Right renal cortex interstitium (tissue), 3 donors: ENCODE measurements around the gene MEF2A. TPM values are rescaled to one million over a fixed set of nuclear protein-coding genes. Genes with fewer than 3 reads are reported as not detected.

Source experiments
- DNase-seq, 3 donors: peaks; one replicate each; pipeline ENCODE4 v3.0.0-alpha.2; 2013; ENCODE audit warnings: low read depth in 3 of 3, low spot score in 2 of 3
- polyA plus RNA-seq, 3 donors: library from polyadenylated mRNA; unstranded; fragments of 120-200 nt; gene quantifications; one replicate each; pipeline ENCODE4 v1.2.1, GENCODE V29; 2013; ENCODE audit not compliant: insufficient read length in 3 of 3

Gene MEF2A
- polyA plus RNA-seq, 3 donors = 46.1 to 53.7 (median 52.9) TPM

DNA sequence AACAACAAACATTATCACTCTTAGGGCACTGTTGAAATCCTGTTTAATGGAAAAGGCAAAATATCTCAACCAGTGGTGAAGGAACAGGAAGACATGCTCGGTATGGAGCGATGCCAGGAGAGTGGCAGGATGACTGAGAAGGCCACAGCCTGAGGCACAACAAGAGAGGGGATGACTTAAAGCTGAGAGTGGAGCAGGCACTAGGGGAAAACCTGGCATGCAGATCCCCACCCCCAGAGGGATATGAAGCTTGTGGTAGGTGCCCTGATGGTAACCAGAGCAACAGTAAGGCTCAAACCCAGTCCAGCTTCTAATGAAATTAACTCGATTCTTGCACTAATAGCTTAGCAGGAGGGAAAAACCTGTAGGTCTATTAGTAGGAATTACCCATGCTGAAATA lies 127.0 kb downstream of the MEF2A start:
- no peak for DNase-seq

DNA sequence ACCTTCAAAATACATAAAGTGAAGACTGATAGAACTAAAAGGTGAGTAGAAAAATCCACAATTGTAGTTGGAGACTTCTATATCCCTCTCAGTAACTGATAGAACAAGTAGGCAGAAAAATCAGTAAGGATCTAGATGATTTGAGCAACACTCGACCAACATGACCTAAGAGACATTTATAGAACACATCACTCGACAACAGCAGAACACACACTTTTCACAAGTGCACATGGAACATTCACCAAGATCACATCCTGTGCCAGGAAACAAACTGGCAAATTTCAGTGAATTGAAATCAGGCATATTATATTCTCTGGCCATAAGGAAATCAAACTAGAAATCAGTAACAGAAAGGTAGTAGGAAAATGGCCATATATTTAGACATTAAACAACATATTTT lies 130.3 kb downstream of the MEF2A start:
- DNase-seq = no peak

DNA sequence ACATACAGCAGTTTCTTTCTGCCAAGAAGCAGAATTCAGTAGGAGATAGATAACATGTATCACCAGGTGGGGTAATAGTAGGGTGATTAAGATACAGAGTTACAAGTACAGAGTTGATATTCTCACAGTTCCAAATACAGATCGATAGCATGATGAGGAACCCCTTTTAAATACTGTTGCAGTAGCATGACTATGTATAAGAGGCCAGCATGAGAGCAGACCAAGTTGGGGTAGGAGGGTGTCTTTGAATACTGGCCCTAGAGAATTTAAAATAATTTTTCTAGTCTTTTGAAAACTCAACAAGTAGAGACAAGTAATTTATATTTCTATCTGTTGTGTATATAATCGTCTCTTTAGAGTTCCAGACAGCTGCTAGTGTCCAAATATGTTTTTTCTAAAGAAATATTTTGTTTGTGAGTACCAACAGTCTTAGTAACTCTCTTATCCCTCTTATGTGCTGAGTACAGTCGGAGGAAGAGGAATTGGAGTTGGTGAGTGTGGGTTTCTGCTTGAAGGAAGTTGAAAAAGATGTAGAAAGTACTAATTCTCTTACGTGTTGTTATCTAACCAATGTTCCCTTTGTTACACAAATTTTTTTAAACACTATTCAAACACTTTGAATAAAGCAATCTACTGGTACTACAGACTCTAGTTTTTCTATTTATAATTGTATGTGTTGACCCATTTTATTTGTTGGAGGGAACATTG lies 137.3 kb downstream of the MEF2A start:
- DNase-seq = no peak

GRCh38 chr15:99703603-99704443 lies 138.0 kb downstream of the MEF2A start:
- DNase-seq = peak in 2 of 3 donors; percentile 58 to 61

GRCh38 chr15:99704444-99704838 lies 138.7 kb downstream of the MEF2A start:
- DNase-seq = peak; percentile 73 to 89 (median 75)

- no peak for DNase-seq
Observed at GRCh38 chr15:99706557-99707303, 140.9 kb downstream of the MEF2A start.

DNA sequence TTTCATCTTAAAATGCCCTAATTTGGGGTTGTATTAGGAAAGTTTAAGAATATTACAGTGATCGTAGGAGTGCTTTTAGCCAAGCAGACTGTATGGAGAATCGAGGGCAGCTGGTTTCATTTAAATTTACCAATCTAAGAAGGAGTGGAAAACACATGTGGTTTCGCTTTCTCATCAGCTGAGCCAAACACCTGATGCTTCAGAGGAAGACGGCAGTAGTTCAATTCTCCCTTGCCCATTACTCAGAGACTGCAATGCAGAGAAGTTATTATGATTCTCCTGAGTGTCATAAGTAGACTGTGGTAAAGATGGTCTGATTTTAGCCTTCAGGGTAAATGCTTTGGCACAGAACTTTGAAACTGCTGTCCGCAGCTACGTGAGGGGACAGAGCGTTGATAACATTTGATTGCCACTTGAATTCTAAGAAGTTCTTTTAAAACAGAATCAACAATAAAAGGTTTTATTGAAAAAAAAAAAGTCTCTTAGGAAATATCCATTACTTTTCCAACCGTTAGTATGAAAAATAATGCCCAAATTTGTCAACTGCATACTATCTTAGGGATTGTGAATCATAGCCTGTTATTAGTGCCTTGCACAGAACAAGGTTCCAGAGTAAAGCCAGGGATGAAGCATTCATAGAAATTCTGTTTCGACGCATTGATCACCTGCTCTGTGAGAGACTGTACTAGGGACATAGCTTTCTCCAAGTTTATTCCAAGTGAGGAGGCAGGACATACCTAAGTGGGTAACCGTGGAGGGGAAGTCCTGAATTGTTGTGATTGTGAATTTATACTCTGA lies 141.9 kb downstream of the MEF2A start:
- DNase-seq = no peak

DNA sequence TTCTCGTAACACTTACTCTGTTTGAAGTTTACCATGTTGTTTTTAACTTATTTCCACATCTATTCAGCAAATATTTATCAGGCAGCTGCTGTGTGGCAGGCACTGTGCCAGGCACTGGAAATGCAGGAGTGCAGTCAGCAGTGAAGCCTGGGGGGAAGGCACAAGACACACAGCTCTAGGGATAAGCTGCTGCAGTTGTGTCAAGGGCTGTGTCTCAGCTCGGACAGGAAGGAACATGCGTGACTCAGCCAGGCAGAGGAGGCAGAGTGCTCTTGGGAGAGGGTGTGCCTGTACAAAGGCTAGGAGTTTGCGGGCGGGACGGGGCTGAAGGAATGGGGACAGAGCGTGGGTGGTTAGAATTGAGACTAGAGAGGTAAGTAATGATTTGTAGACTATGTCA lies 142.8 kb downstream of the MEF2A start:
- DNase-seq = no peak

DNA sequence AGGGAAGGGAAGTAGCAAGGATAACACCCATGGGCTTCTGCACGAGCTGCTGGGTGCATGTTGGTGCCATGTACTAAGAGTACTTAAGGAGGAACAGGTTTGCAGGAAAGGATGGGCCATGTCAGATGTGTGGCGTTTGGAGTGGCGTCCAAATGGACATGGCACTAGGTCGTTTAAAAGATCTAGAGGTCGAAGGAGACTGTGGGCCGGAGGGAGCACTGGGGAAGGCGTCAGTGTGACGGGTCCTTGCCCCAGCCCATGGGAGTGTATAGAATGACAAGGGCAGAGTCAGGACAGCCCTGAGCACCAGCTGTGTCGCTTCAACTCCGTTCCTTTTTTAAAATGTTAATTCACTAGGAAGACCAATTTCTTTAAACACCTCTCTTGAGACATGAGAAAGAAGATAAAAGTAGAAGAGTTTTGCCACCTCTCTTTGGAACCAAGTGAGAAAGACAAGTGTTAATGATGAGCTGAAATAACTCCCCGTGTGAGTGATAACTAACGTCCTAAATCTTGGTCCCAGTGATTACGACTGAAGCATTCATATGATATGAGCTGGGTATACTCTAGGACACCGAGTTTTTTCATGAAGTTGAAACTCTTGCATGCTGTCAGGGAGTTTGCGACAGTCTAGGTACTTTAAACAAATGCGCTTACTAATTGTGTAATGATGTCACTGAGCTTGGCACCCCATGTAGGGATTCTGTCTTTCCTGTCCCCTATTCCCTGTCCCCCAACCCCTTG lies 143.6 kb downstream of the MEF2A start:
- no peak for DNase-seq

- DNase-seq = no peak
Observed at GRCh38 chr15:99711625-99712024, 145.8 kb downstream of the MEF2A start.

DNA sequence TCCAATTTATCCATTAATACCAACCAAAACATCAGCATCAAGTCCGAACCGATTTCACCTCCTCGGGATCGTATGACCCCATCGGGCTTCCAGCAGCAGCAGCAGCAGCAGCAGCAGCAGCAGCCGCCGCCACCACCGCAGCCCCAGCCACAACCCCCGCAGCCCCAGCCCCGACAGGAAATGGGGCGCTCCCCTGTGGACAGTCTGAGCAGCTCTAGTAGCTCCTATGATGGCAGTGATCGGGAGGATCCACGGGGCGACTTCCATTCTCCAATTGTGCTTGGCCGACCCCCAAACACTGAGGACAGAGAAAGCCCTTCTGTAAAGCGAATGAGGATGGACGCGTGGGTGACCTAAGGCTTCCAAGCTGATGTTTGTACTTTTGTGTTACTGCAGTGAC lies 146.6 kb downstream of the MEF2A start:
- DNase-seq = no peak

- DNase-seq = no peak
Observed at GRCh38 chr15:99716540-99717095, 150.8 kb downstream of the MEF2A start.

GRCh38 chr15:99717161-99718009 lies 151.6 kb downstream of the MEF2A start:
- DNase-seq = no peak

DNA sequence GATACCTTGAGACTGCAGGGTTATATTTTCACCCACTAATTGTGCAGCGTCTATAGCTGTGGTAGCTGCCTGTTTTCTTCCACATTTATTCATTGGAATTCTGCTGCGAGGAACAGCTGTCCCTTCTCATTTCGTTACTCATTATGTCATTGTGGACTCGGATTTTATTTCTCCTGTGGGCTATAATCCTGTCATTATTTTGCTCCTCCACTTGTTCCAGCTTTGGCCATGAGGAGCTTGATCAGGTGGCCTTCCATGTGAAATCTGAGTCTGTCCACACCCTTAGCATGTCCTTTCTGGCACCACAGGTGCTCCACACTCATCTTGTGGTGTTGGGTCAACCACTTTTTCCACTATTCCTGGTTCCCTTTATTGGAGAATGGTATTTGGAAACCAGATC lies 152.6 kb downstream of the MEF2A start:
- DNase-seq = no peak

DNA sequence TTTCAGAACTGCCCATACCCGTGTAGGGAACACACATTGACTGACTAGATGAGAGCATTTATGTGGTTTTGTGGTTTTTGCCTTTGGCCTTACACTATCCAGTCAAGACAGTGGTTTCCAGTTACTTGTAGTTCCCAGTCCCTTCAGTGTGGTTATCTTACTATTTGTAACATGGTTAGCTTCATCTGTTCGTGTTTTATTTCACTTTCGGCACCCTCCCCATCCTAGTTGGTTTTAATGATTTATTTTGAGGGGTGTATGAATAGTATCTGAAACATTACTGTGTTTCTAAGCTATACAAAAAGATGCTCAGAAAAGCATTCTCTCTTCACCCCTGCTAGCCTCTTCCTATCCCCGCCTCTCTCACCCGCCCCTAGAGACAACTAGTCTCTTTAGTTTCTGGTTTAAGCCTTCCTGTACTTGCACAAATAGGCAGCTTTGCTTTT lies 153.3 kb downstream of the MEF2A start:
- no peak for DNase-seq

DNA sequence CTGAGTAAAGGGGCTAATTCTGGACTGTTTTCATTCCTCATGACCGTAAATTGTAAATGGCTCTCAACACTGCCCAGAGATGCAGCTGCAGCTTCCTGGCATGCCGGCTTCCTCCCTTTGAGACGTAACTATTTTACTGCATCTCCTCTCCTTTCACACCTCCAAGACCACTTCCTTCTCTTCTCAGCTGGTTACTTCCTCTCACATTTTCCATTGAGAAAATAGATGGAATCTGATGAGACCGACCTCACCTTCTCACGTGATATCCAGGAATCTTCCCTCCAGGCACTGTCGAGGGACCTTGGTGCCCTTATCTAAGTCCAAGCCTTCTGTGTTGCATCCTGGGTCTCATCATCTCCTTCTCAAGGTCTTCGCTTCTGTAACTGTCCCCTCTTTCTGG lies 154.7 kb downstream of the MEF2A start:
- no peak for DNase-seq

DNA sequence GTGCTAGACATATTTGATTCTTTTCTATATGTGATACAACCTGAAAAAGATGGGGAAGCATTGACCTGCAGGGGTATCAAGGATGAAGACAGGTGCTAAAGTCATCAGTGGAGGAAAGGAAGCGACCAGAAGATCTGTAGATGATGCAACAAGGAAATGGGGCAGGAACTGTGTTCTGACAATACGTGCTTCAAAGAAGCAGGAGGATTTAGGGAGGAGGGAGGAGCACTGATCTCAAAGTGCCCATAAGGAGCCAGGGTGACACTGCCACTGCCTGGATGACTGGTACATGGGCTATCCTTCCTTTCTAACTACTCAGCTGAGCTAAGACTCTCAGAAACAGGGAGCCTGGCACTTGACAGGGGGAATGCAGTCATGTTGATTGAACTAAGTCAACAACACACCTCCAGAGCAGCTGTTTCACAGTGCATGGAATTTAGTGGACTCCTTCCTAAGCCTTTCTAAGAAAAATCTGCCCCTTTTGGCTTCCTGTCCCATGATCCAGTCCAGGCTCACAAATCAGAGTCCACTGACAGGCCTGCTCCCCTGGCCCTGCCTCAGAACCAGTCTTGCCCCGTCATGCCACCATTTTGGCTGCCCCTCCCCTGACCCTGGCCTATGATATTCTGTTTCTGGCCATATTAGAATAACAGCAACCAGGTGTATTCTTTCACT lies 155.5 kb downstream of the MEF2A start:
- no peak for DNase-seq

DNA sequence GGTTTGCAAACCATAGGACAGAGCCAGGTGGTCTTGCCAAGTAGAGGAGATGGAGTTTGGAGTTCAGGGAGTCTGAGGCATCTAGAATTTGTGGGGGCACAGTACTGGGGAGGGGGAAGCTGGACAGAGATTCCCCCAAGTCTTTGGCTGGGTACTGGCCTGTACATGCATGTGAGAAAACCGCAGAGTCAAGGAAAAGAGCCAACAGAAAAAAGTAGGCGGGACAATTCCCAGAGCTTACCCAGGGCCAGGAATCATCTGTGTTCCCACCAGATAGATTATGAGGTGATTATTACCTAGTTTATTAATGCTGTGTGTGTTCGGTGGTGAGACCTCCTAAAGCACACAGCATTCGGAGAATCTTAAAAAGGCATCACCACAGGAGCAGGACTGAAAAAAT lies 156.1 kb downstream of the MEF2A start:
- no peak for DNase-seq
